Measurements from ENCODE around the gene TDRD12. TPM values are rescaled to one million over a fixed set of nuclear protein-coding genes. Genes with fewer than 3 reads are reported as not detected.
A peak's percentile ranks its signal among the peaks of the same experiment; 100 is the strongest.
"Not testable (repeated sequence)": the region's sequence is repeated elsewhere in the genome, so short reads cannot be mapped to it uniquely, and the experiment has no call there.

The TDRD12 gene
- total RNA-seq, 4 donors from 2014 or later, result 0.16 to 1.3 (median 0.73) TPM

DNA sequence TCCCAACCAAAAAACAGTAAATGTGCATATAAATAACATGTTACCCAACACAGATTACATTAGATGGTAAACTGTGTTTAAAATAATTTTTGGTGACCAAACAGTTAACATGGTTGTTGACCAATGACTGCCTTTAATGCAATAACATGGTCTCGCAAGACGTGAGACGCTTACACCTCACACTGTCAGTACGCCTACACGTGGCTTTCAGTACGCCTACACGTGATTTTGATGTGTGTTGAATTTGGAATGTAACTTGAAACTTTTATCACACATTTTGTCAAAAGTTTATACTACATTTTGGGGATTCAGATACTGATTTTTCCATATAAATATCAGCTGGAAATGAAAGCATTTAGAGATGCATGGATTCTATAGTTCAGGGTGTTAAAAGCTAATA is 118.0 kb downstream of the TDRD12 start:
- TF ChIP-seq POLR2A (IDR thresholded peaks at IDR 0.05) (no peak), CTCF (IDR thresholded peaks at IDR 0.05) (no peak)
- intact Hi-C loops (cut with DNase I; ENCODE audit: low total_unique reads), result no loop called here
- 77 to 82% methylated on average over 7 of the region's 7 CpGs for WGBS, 2 donors
- peak in 1 of 2 donors; percentile 2 for DNase-seq (ENCODE audit: low spot score in 2 of 2)
- no peak overlapping the region for H3K4me3 ChIP-seq (ENCODE audit: low read depth, poor library complexity, severe bottlenecking)

DNA sequence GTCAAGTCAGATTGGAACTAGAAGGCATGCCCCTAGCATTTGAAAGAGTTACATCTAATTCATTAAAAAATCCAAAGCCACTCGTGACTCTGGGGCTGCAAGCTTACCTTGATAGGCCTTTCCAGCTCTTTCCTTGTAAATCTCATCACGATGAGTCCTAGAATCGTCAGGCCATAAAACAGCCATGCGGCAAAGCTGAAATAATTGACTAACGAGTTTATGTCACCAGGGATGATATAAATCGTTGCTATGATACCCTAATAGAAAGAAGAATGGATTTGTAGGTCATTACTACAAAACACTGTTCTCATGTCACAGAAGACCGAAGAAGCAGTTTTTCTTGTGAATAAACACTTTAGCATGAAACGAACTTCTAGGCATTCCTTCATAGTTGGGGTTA is 122.5 kb downstream of the TDRD12 start:
- WGBS, 2 donors, result 72 to 75% methylated on average over 8 of the region's 8 CpGs
- intact Hi-C loops (cut with DNase I; ENCODE audit: low total_unique reads), result no loop called here
- TF ChIP-seq POLR2A (IDR thresholded peaks at IDR 0.05) (no peak), CTCF (IDR thresholded peaks at IDR 0.05) (no peak)
- DNase-seq (ENCODE audit: low spot score in 2 of 2), result peak in 1 of 2 donors; percentile 1
- H3K4me3 ChIP-seq (ENCODE audit: low read depth, poor library complexity, severe bottlenecking), result no peak overlapping the region

- no peak overlapping the region for H3K4me3 ChIP-seq (ENCODE audit: low read depth, poor library complexity, severe bottlenecking)
- whole genome bisulfite sequencing, 2 donors, result 94 to 97% methylated on average over 19 of the region's 19 CpGs
- DNase-seq (ENCODE audit: low spot score in 2 of 2), result peak in 1 of 2 donors; percentile 77
- intact Hi-C loops (cut with DNase I; ENCODE audit: low total_unique reads), result no loop called here
- TF ChIP-seq POLR2A (IDR thresholded peaks at IDR 0.05), result no peak
- no peak for TF ChIP-seq CTCF (IDR thresholded peaks at IDR 0.05)
Observed at GRCh38 chr19:32843716-32844245, 124.2 kb downstream of the TDRD12 start.

DNA sequence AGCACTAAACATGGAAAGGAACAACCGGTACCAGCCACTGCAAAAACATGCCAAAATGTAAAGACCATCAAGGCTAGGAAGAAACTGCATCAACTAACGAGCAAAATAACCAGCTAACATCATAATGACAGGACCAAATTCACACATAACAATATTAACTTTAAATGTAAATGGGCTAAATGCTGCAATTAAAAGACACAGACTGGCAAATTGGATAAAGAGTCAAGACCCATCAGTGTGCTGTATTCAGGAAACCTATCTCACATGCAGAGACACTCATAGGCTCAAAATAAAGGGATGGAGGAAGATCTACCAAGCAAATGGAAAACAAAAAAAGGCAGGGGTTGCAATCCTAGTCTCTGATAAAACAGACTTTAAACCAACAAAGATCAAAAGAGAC is 128.5 kb downstream of the TDRD12 start:
- H3K4me3 ChIP-seq (ENCODE audit: low read depth, poor library complexity, severe bottlenecking); DNase-seq (ENCODE audit: low spot score in 2 of 2); intact Hi-C loops (cut with DNase I; ENCODE audit: low total_unique reads): not testable (repeated sequence)
- no CpG with 5 or more reads among the region's 2 CpGs for WGBS, 2 donors

DNA sequence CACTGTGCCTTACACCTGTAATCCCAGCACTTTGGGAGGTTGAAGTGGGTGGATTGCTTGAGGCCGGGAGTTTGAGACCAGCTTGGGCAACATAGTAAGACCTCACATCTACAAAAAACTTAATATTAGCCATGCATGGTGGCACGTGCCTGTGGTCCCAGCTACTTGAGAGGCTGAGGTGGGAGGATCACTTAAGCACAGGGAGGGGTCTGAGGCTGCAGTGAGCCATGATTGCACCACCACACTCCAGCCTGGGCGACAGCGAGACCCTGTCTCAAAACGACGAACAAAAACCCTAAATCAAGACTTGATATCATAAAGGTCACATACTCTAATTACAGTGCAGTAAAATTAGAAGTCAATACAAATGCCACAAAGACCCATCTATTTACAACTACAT is 132.6 kb downstream of the TDRD12 start:
- WGBS, 2 donors, result 91 to 92% methylated on average over 6 of the region's 6 CpGs

DNA sequence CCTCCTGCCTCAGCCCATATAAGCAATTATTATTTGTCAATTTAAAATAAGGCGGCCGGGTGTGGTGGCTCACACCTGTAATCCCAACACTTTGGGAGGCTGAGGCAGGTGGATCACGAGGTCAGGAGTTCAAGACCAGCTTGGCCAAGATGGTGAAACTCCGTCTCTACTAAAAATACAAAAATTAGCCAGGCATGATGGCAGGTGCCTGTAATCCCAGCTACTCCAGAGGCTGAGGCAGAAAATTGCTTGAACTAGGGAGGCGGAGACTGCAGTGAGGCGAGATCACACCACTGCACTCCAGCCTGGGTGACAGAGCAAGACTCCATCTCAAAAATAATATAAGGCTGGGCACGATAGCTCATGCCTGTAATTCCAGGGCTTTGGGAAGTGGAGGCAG is 137.3 kb downstream of the TDRD12 start:
- DNase-seq (ENCODE audit: low spot score in 2 of 2), result peak in 1 of 2 donors; percentile 18
- 94 to 95% methylated on average over 7 of the region's 7 CpGs for WGBS, 2 donors
- intact Hi-C loops (cut with DNase I; ENCODE audit: low total_unique reads); H3K4me3 ChIP-seq (ENCODE audit: low read depth, poor library complexity, severe bottlenecking): not testable (repeated sequence)

More for the DNA sequence above, 132.6 kb downstream of the TDRD12 start:
- intact Hi-C loops (cut with DNase I; ENCODE audit: low total_unique reads), result no loop called here
- peak in 1 of 2 donors; percentile 57 for DNase-seq (ENCODE audit: low spot score in 2 of 2)
- no peak for TF ChIP-seq CTCF (IDR thresholded peaks at IDR 0.05)
- TF ChIP-seq POLR2A (IDR thresholded peaks at IDR 0.05), result no peak
- H3K4me3 ChIP-seq (ENCODE audit: low read depth, poor library complexity, severe bottlenecking), result no peak overlapping the region

- WGBS, 2 donors, result 81 to 86% methylated on average over 5 of the region's 5 CpGs
- peak in 1 of 2 donors; percentile 50 for DNase-seq (ENCODE audit: low spot score in 2 of 2)
- intact Hi-C loops (cut with DNase I; ENCODE audit: low total_unique reads), result no loop called here
- TF ChIP-seq CTCF (IDR thresholded peaks at IDR 0.05), result no peak
- TF ChIP-seq POLR2A (IDR thresholded peaks at IDR 0.05), result no peak
- no peak overlapping the region for H3K4me3 ChIP-seq (ENCODE audit: low read depth, poor library complexity, severe bottlenecking)
Observed at GRCh38 chr19:32857584-32857983, 138.0 kb downstream of the TDRD12 start.

Data from lower leg skin (tissue), 4 donors.